Measurements from ENCODE around the gene TMEM201.

GRCh38 chr1:9654051-9654833 lies 65.5 kb downstream of the TMEM201 start:
- TF ChIP-seq SMARCA4 (IDR thresholded peaks at IDR 0.05), result no peak
- TF ChIP-seq, protein P1, sequence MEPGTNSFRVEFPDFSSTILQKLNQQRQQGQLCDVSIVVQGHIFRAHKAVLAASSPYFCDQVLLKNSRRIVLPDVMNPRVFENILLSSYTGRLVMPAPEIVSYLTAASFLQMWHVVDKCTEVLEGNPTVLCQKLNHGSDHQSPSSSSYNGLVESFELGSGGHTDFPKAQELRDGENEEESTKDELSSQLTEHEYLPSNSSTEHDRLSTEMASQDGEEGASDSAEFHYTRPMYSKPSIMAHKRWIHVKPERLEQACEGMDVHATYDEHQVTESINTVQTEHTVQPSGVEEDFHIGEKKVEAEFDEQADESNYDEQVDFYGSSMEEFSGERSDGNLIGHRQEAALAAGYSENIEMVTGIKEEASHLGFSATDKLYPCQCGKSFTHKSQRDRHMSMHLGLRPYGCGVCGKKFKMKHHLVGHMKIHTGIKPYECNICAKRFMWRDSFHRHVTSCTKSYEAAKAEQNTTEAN (CRISPR knock-in tag; IDR thresholded peaks at IDR 0.05), result no peak

All from K562 (cell line).